Measurements from ENCODE around the gene KIF3B. TPM values are rescaled to one million over a fixed set of nuclear protein-coding genes. Genes with fewer than 3 reads are reported as not detected.
A peak's percentile ranks its signal among the peaks of the same experiment; 100 is the strongest.

Gene KIF3B
- 17.9 and 19.2 TPM in 2 replicates for total RNA-seq (2013; cell fraction: nucleolus; rRNA removed)
- 27.4 and 28.3 TPM in 2 replicates for total RNA-seq (2014; rRNA removed)
- total RNA-seq (2014; rRNA removed; fragmentation: Illumina TruSeq; extraction: Trizol) = 27.5 and 28.5 TPM in 2 replicates
- 29.5 and 31.5 TPM in 2 replicates for total RNA-seq (2021)
- polyA plus RNA-seq (2011; ENCODE audit: low read depth) = 13.7 TPM
- polyA plus RNA-seq (2011; rRNA removed) = 26.3 and 28.9 TPM in 2 replicates
- 20.7 and 23.7 TPM in 2 replicates for polyA plus RNA-seq (2011; cell fraction: cytosol; rRNA removed)
- polyA plus RNA-seq (2011; cell fraction: nucleus; rRNA removed) = 11.3 and 14.1 TPM in 2 replicates
- polyA plus RNA-seq (2012) = 15.2 and 15.4 TPM in 2 replicates
- 37.3 and 39.0 TPM in 2 replicates for polyA plus RNA-seq (2014; fragmentation: Illumina TruSeq; extraction: Trizol)
- 10 to 100 TPM; 10.7 to 11.2 TPM for polyA plus RNA-seq (2014; fragmentation: Nextera tagmentation; extraction: Ambion mirVana)
- polyA plus RNA-seq (2014; rRNA removed) = 23.8 and 25.6 TPM in 2 replicates
- polyA plus RNA-seq (2016; fragmentation: Nextera tagmentation; extraction: Ambion mirVana) = 1 to 10 TPM; 7.4 to 7.5 TPM
- 30.2 and 31.1 TPM in 2 replicates for polyA minus RNA-seq (2011; rRNA and poly(A)+ RNA removed)
- 7.4 and 9.9 TPM in 2 replicates for polyA minus RNA-seq (2011; cell fraction: cytosol; rRNA and poly(A)+ RNA removed)
- polyA minus RNA-seq (2011; cell fraction: nucleus; rRNA and poly(A)+ RNA removed) = 5.8 and 10.0 TPM in 2 replicates
- Bru-seq, nascent RNA = percentile 69 among the genes with signal in this experiment
- BruChase-seq, experiment 1, labeled RNA remaining after a 6-hour chase = percentile 73 among the genes with signal in this experiment
- BruChase-seq, experiment 2, labeled RNA remaining after a 2-hour chase = percentile 77 among the genes with signal in this experiment
- long read RNA-seq, experiment 1, partial matches to known transcripts = 1 of 4 reads
- long read RNA-seq, experiment 1, other reads (novel, unspliced or antisense) = 3 of 4 reads
- long read RNA-seq, experiment 2, partial matches to known transcripts = 20 of 22 reads
- long read RNA-seq, experiment 2, other reads (novel, unspliced or antisense) = 2 of 22 reads

GRCh38 chr20:32277361-32278198 is at the start of gene KIF3B:
Gene KIF3B, plus strand, starts transcription at chr20:32277651. Its CDS starts 32,127 bp downstream, at chr20:32309778.
- ATAC-seq = peak; percentile 84
- H3K27ac ChIP-seq (ENCODE audit: control insufficient read depth, insufficient read depth) = peak within 1 kb of the TSS; percentile 81
- no peaks in the 10 kb centered on the region for H3K27me3 ChIP-seq (replicated peaks in 1 of 2; ENCODE audit: control insufficient read depth in 2 of 2, insufficient read depth in 2 of 2, low read length in 1 of 2)
- peak within 1 kb of the TSS; percentile 96 for H3K9ac ChIP-seq (ENCODE audit: control insufficient read depth, insufficient read depth, low read length)
- SMC1A ChIA-PET (ENCODE audit: uncharacterized antibody, unreplicated experiment) = interaction anchor here (0.6 to 4.6 kb wide), 7 partner anchors 9 to 72 kb away, joined by 3 to 28 read pairs (median 3); no protein-coding TSS in a partner anchor
- H3K36me3 ChIP-seq (ENCODE audit: control insufficient read depth in 2 of 2, insufficient read depth in 2 of 2, low read length in 1 of 2) = 0 out of 4 replicates have a peak, but pooled peaks cover 0 to 3% of the 10 kb centered on the region in 2 experiments
- POLR2A ChIA-PET = interaction anchor here (0.6 to 3.0 kb wide), 6 partner anchors 8 to 168 kb away, joined by 3 to 14 read pairs (median 6); partner anchors contain the start of gene TM9SF4
- WGBS (ENCODE audit: insufficient coverage, insufficient replicate concordance, low lambda C conversion rate, missing lambda C conversion rate) = 1% methylated on average over 45 of the region's 62 CpGs
- RAD21 ChIA-PET (ENCODE audit: unreplicated experiment) = interaction anchor here (0.7 to 1.5 kb wide), 4 partner anchors 8 to 80 kb away, joined by 3 to 4 read pairs (median 4); partner anchors contain the start of gene ASXL1
- no peaks in the 10 kb centered on the region; the same call in 2 of the 3 replicates for H3K9me3 ChIP-seq (replicated peaks; ENCODE audit: control insufficient read depth, insufficient read depth, low read length)
- intact Hi-C loops (cut with micrococcal nuclease; ENCODE audit: unreplicated experiment) = loop anchor here (2.0 kb wide), 1 partner anchor 81 kb away; the partner anchor contains the start of gene ASXL1
- no peak for FAIRE-seq
- in situ Hi-C loops (cut with MboI) = no loop called here
- H3K4me3 ChIP-seq = peak within 1 kb of the TSS; percentile 98
- BruUV-seq (replicated peaks) = no TSS peak
- H3K4me2 ChIP-seq (ENCODE audit: control insufficient read depth, insufficient read depth) = peak within 1 kb of the TSS; percentile 99
- no peaks in the 10 kb centered on the region for H4K20me1 ChIP-seq (ENCODE audit: control insufficient read depth, insufficient read depth)
- peaks cover 43% of the 10 kb centered on the region for H3K79me2 ChIP-seq (ENCODE audit: control insufficient read depth, insufficient read depth, low read length)
- DNase-seq (ENCODE audit: low read depth, low spot score) = peak; percentile 61
- CTCF ChIA-PET = interaction anchor here (0.6 kb wide), 1 partner anchor 301 kb away, joined by 3 read pairs; no protein-coding TSS in a partner anchor
- H3K4me1 ChIP-seq (ENCODE audit: control insufficient read depth, insufficient read depth, low read length) = peaks cover 11% of the 10 kb centered on the region
- H2AFZ ChIP-seq (ENCODE audit: control insufficient read depth, low read depth, low read length) = peak within 1 kb of the TSS; percentile 100
- TF ChIP-seq NR2F1 (conservative IDR thresholded peaks at IDR 0.05) = 0 out of 2 replicates have a peak, but pooled peaks have one; percentile 61
- TF ChIP-seq IRF3 (IDR thresholded peaks at IDR 0.05) = no peak
- TF ChIP-seq POLR2A (IDR thresholded peaks at IDR 0.05; ENCODE audit: low read depth, low read length) = peak; percentile 57; the same call in 1 of the 2 replicates
- peak; percentile 92 for TF ChIP-seq IKZF1 (conservative IDR thresholded peaks at IDR 0.05)
- peak; percentile 79 for TF ChIP-seq E4F1 (IDR thresholded peaks at IDR 0.05; ENCODE audit: borderline replicate concordance, partially characterized antibody)
- peak; percentile 32 to 65; a peak in 2 of 4 replicates for TF ChIP-seq IKZF2 (IDR thresholded peaks at IDR 0.05)
- TF ChIP-seq PAX5 (IDR thresholded peaks at IDR 0.05; ENCODE audit: borderline replicate concordance, low read depth, low read length) = peak; percentile 19; the same call in 1 of the 2 replicates
- TF ChIP-seq KLF5 (IDR thresholded peaks at IDR 0.05; ENCODE audit: partially characterized antibody) = no peak
- peak; percentile 88 for TF ChIP-seq YY1 (IDR thresholded peaks at IDR 0.05; ENCODE audit: low read depth, low read length)
- TF ChIP-seq RUNX3 (IDR thresholded peaks at IDR 0.05; ENCODE audit: low read length) = peak; percentile 75
- TF ChIP-seq ATF3 (IDR thresholded peaks at IDR 0.05; ENCODE audit: borderline replicate concordance, extremely low read depth, low read depth, low read length) = peak; percentile 47; the same call in 1 of the 2 replicates
- peak in 1 of 2 experiments; percentile 86; a peak in 2 of 4 replicates for TF ChIP-seq ETV6 (conservative IDR thresholded peaks at IDR 0.05 in 1 of 2, IDR thresholded peaks at IDR 0.05 in 1 of 2; ENCODE audit: borderline replicate concordance in 1 of 2, low read depth in 1 of 2)
